ENCODE results near the gene PRDM16.

PRDM16 gene

DNA sequence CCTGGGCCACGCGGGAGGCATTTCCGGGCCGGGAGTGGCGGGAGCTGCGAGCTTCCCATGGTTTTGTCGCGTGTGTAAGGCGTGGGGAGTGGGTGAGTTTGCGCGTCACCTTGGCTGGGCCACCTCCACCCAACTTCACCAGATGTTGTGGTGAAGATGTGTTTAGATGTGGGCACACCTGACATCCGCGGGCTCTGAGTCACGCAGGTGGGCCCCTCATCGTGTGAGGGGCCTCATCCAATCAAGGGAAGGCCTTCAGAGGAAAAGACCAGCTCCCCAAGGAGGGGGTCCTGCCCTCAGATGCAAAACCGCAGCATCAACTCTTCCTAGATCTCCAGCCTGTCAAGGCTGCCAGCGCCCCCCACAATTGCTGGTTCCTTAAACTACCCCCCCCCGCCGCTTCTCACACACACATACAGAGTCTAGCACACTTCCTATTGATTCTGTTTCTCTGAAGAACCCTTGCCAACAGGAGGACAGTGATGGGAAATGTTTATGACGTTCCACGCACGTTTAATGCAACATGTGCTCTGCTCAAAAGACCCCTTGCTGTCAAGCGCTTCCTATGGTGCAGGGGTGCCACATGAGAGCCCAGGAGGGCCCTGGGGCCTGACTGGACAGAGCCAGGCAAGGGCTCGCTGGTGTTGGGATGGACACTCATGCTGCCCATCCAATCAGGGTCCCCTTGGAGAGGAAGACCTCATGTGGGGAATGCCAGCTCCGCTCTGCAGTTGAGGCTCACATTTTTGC, 35.8 kb upstream of the PRDM16 start:
- no peak overlapping the region for H3K4me3 ChIP-seq (ENCODE audit: low read depth, low read length)
- TF ChIP-seq CTCF (IDR thresholded peaks at IDR 0.05; ENCODE audit: borderline replicate concordance, insufficient read depth, low read depth, low read length) = no peak

DNA sequence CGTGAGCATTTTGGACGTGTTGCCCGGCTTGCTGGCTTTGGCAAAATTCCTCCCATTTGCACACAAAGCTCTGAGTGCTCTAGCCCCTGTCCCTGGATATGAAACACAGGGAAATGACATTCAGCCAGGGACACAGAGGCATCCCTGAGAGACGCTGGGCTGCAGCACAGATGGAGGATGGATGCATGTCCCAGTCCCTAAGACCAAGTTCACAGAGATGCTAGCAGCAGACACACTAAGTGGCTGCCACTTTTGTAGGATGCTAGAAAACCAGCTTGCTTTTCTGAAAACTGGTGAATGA, 35.3 kb upstream of the PRDM16 start:
- no peak overlapping the region for H3K4me3 ChIP-seq (ENCODE audit: low read depth, low read length)
- no peak for TF ChIP-seq CTCF (IDR thresholded peaks at IDR 0.05; ENCODE audit: borderline replicate concordance, insufficient read depth, low read depth, low read length)

- TF ChIP-seq CTCF (IDR thresholded peaks at IDR 0.05; ENCODE audit: borderline replicate concordance, insufficient read depth, low read depth, low read length) = no peak
- no peak overlapping the region for H3K4me3 ChIP-seq (ENCODE audit: low read depth, low read length)
These were observed 34.8 kb upstream of the PRDM16 start for GRCh38 chr1:3034162-3034561.

GRCh38 chr1:3034728-3035562, 34.1 kb upstream of the PRDM16 start:
- no peak for TF ChIP-seq CTCF (IDR thresholded peaks at IDR 0.05; ENCODE audit: borderline replicate concordance, insufficient read depth, low read depth, low read length)
- H3K4me3 ChIP-seq (ENCODE audit: low read depth, low read length) = no peak overlapping the region

DNA sequence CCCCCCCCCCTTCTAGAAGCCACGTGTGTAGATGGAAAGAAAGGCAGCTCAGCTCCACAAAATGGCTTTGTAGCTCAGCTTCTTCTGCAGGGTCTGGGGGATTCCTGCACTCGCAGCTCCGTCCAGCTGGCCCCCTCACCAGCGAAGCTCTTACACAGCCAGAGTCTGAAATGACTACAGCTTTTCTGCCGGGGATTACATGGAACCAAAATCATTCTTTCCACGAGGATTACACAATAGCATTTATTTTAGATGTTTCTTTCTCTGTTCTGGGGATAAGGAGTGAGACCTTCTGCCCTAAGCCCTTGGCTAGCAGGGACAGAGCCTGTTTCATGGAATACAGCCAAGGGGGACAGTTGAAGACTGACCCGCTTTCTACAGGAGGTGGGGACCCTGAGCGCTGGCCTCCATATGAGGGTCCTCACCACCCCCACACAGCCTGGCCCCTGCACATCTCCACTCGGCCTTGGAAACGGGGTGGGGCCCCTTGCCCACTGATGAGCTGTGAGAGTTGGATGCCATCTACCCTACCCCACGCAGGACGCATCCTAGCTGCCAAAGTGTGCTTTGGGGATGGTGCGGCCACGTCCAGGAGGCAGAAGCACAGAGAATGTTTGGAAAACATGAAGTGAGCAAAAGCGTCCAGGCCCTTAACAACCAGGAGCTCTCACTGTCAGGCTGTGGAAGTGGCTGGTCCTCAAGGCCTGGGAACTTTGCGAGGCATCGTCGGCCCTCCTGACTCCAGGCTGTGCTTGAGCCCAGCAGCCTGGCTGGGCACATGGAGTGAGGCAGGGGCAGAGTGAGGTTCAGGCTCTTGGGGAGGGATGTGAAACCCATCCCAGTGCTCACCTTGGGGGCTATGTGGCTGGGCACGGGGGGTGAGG, 33.2 kb upstream of the PRDM16 start:
- TF ChIP-seq CTCF (IDR thresholded peaks at IDR 0.05; ENCODE audit: borderline replicate concordance, insufficient read depth, low read depth, low read length) = no peak

DNA sequence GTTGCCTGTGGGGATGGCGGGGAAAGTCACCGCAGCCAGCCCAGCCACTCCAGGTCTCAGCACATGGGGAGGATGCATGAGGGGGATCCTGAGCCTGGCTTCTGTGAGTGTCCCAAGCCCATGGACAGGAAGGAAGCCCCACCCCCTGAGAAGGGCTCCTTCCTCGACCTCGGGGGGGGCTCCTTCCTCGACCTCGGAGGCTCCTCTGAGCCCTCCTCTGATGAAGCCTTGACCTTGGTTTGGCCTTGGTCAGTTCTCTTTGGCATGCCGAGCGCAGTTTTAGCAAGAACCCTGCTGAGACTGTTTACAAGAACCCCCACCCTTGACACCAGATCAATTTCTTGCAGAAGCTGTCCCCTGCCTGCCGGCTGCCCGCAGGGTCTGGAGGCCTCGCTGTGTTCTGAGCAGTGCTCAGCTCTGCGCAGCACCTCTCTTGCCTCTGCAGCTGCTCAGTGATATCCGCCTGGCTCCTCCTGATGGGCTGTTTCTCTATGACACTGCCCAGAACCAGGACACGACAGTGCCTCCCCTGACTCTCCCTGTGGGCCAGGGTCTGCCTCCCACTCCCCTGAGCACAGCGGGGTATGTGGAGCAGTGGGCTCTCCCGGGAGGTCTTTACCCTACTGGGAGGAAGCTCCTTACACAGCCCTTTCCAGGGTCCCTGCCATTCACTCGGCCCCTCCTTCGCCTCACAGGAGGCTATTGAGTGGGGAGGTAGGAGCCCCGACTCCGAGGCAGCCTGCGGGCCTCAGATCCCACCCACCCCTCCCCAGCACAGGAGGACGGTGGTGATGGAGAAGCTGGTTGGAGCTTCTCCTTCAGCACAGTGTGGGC, 32.3 kb upstream of the PRDM16 start:
- TF ChIP-seq CTCF (IDR thresholded peaks at IDR 0.05; ENCODE audit: borderline replicate concordance, insufficient read depth, low read depth, low read length) = no peak
- H3K4me3 ChIP-seq (ENCODE audit: low read depth, low read length) = no peak overlapping the region

More for the DNA sequence above, 33.2 kb upstream of the PRDM16 start:
- no peak overlapping the region for H3K4me3 ChIP-seq (ENCODE audit: low read depth, low read length)

All from GM12875 (cell line).